ENCODE data around the gene MID1IP1.
A peak's percentile ranks its signal among the peaks of the same experiment; 100 is the strongest.

- no peak for TF ChIP-seq EZH2 (IDR thresholded peaks at IDR 0.05; ENCODE audit: borderline replicate concordance, insufficient read depth, low read length, poor library complexity, severe bottlenecking)
- no peak for TF ChIP-seq EP300 (conservative IDR thresholded peaks at IDR 0.05; ENCODE audit: poor library complexity, severe bottlenecking)
- TF ChIP-seq POLR2AphosphoS5 (IDR thresholded peaks at IDR 0.05): no peak
- TF ChIP-seq CTCF (IDR thresholded peaks at IDR 0.05; ENCODE audit: poor library complexity, severe bottlenecking): peak; percentile 68
- TF ChIP-seq TAF1 (IDR thresholded peaks at IDR 0.05; ENCODE audit: low read depth): no peak
These were observed 47.0 kb upstream of the MID1IP1 start for GRCh38 chrX:38754102-38754790.

All from neural cell (in vitro differentiated cells).